RWPE2 (cell line): ENCODE results near the gene COMT.
A peak's percentile ranks its signal among the peaks of the same experiment; 100 is the strongest.

Experiments used
- ATAC-seq: fragments of 200-7000 bp; cut with Tn5 transposase; 3 replicates; pipeline ENCODE4 v1.9.1; 2021; ENCODE audit warnings: low read depth
- DNase-seq: peaks from one replicate; pipeline ENCODE4 v3.0.0-alpha.2; 2020; ENCODE audit warnings: low spot score
- H3K27ac ChIP-seq: fragments of 450-650 bp; 2 replicates; pipeline ENCODE4 v1.5.1; 2017; ENCODE audit warnings: mild to moderate bottlenecking; ENCODE audit not compliant: poor library complexity, severe bottlenecking
- H3K27me3 ChIP-seq: fragments of 250-450 bp; sonication (Bioruptor Pico); 2 replicates; pipeline ENCODE4 v1.5.1; 2021; ENCODE audit warnings: mild to moderate bottlenecking, moderate library complexity; ENCODE audit not compliant: insufficient read depth, poor library complexity, severe bottlenecking
- H3K36me3 ChIP-seq: fragments of 250-450 bp; sonication (Bioruptor Pico); 2 replicates; pipeline ENCODE4 v1.5.1; 2020; ENCODE audit warnings: low read depth, mild to moderate bottlenecking, moderate library complexity
- H3K4me1 ChIP-seq: fragments of 250-450 bp; sonication (Bioruptor Pico); 2 replicates; pipeline ENCODE4 v1.5.1; 2021; ENCODE audit warnings: mild to moderate bottlenecking, moderate library complexity; ENCODE audit not compliant: insufficient read depth, poor library complexity, severe bottlenecking
- H3K4me3 ChIP-seq: fragments of 250-450 bp; sonication (Bioruptor Pico); 2 replicates; pipeline ENCODE4 v1.5.1; 2021; ENCODE audit warnings: mild to moderate bottlenecking, moderate library complexity; ENCODE audit not compliant: severe bottlenecking
- H3K9me3 ChIP-seq: fragments of 250-450 bp; sonication (Bioruptor Pico); 2 replicates; pipeline ENCODE4 v1.5.1; 2021; ENCODE audit warnings: mild to moderate bottlenecking, moderate library complexity; ENCODE audit not compliant: severe bottlenecking
- TF ChIP-seq, protein P1 (sequence below): fragments of 450-650 bp; IDR thresholded peaks from one replicate; pipeline ENCODE4 v1.5.1; 2017; ENCODE audit warnings: mild to moderate bottlenecking, moderate library complexity; ENCODE audit not compliant: poor library complexity, severe bottlenecking

COMT gene

GRCh38 chr22:19963863-19964642 is 22.5 kb downstream of the COMT start:
- DNase-seq (no peak), ATAC-seq (no peak)
- H3K4me1 ChIP-seq, result peaks cover 16% of the 10 kb centered on the region
- H3K27me3 ChIP-seq, result no peaks in the 10 kb centered on the region
- TF ChIP-seq, protein P1, sequence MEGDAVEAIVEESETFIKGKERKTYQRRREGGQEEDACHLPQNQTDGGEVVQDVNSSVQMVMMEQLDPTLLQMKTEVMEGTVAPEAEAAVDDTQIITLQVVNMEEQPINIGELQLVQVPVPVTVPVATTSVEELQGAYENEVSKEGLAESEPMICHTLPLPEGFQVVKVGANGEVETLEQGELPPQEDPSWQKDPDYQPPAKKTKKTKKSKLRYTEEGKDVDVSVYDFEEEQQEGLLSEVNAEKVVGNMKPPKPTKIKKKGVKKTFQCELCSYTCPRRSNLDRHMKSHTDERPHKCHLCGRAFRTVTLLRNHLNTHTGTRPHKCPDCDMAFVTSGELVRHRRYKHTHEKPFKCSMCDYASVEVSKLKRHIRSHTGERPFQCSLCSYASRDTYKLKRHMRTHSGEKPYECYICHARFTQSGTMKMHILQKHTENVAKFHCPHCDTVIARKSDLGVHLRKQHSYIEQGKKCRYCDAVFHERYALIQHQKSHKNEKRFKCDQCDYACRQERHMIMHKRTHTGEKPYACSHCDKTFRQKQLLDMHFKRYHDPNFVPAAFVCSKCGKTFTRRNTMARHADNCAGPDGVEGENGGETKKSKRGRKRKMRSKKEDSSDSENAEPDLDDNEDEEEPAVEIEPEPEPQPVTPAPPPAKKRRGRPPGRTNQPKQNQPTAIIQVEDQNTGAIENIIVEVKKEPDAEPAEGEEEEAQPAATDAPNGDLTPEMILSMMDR, result no peak
- H3K27ac ChIP-seq, result peak overlapping the region; percentile 91
- no peaks in the 10 kb centered on the region for H3K9me3 ChIP-seq
- peaks cover 21% of the 10 kb centered on the region for H3K36me3 ChIP-seq
- H3K4me3 ChIP-seq, result no peak overlapping the region

- Histone ChIP-seq H3K27ac (no peak overlapping the region), H3K36me3 (peaks cover 21% of the 10 kb centered on the region), H3K9me3 (no peaks in the 10 kb centered on the region), H3K27me3 (no peaks in the 10 kb centered on the region), H3K4me3 (no peak overlapping the region), H3K4me1 (peaks cover 16% of the 10 kb centered on the region)
- no peak for DNase-seq
- no peak for ATAC-seq
- TF ChIP-seq, protein P1, result no peak
Observed at GRCh38 chr22:19964701-19965386, 23.3 kb downstream of the COMT start.

DNA sequence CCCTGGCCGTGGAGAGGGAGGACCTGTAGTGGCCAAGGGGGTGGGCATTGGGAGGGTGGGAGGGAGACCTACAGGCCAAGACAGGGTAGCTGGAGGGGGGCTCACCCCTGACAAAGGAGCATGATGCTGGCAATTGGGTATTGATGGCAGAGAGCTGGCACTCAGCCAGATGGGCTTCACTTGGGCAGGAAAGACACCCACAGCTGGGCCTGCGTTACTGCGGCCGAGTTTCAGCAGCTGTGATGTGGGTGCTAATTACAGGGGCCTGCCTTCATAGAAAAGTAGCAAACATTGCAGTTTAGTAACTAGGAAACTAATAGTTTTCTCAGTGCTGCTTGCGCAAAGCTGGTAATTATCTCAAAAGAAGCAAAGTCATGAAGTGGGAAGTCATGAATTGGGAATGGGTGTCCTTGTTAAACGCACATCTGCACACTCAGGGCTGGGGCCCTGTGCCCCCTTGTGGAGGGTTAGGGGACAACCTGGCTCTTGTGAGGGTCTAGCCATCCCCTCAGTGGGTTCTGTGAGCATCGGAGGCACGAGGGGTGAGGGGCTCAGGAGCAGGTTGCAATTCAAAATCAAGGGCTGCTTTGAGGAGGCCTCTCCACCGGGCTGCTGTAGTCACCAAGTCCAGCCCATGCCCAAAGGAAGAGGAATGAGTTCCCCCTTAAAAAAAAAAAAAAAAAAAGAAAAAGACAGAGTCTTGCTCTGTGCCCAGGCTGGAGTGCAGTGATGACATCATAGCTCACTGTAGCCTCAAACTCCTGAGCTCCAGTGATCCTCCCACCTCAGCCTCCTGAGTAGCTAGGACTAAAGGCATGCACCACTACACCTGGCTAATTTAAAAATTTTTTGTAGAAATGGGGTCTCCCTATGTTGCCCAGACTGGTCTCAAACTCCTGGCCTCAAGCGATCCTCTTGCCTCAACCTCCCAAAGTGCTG is 24.5 kb downstream of the COMT start:
- TF ChIP-seq, protein P1, result peak; percentile 13
- Histone ChIP-seq H3K4me1 (peaks cover 16% of the 10 kb centered on the region), H3K27me3 (no peaks in the 10 kb centered on the region), H3K36me3 (peaks cover 21% of the 10 kb centered on the region), H3K9me3 (no peaks in the 10 kb centered on the region), H3K4me3 (no peak overlapping the region), H3K27ac (no peak overlapping the region)
- no peak for ATAC-seq
- DNase-seq, result no peak

DNA sequence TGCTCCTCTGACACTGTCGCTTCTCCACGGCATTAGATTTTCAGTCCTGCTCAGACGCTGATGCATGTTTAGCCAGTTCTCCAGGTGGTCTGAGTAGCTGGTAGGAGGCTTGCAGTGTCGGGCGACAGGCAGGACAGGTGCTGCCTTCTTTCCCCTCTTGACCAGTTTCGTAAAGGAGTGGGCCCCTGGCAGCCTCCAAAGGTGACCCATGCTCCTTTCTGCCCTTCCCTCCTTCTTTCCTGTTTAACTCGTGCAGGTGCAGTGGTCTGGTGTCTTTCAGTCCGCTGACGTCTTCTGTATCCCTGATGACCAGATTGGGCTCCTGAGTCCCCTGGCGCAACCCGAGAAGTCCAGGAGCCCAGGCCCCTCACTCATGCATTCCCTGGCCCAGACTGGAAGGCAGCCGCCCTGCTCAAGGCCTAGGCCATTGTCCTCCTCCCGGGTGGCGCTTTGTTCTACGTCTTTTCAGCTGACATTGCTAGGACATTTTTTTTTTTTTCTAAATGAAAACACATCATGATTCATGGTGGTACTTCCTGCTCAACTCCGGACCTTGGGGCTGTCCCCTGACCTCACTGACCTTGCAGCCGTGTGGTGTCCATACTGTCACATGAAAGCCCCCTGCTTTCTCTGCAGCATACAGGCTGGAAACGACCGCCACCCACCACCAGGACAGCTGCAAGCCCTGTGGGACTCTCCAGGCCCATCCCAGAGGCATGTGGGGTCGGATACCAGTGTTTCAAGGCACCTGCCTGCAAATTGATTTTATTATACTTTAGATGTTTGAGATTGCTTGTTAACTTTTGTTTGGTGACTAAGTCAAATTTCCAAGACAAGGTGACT is 25.6 kb downstream of the COMT start:
- peaks cover 14% of the 10 kb centered on the region for H3K4me1 ChIP-seq
- H3K27me3 ChIP-seq, result no peaks in the 10 kb centered on the region
- ATAC-seq (no peak), DNase-seq (no peak)
- no peaks in the 10 kb centered on the region for H3K9me3 ChIP-seq
- no peak overlapping the region for H3K27ac ChIP-seq
- H3K4me3 ChIP-seq, result no peak overlapping the region
- TF ChIP-seq, protein P1, result no peak
- peaks cover 21% of the 10 kb centered on the region for H3K36me3 ChIP-seq
